ENCODE measurements around the gene AUP1. TPM values are rescaled to one million over a fixed set of nuclear protein-coding genes. Genes with fewer than 3 reads are reported as not detected.

AUP1 gene
- total RNA-seq, 3 donors from 2014 or later, result 108 to 130 (median 128) TPM

GRCh38 chr2:74510272-74510671 lies 19.2 kb downstream of the AUP1 start:
- peaks cover 13 to 34% of the 10 kb centered on the region in 2 donors for H3K27me3 ChIP-seq
- intact Hi-C loops (cut with DNase I; ENCODE audit: low total_unique reads), result no loop called here
- H3K27ac ChIP-seq, result no peak overlapping the region
- H3K4me1 ChIP-seq, result peaks cover 0 to 17% of the 10 kb centered on the region in 2 donors
- no peaks in the 10 kb centered on the region for H3K36me3 ChIP-seq
- DNase-seq (ENCODE audit: low spot score in 2 of 2), result no peak
- TF ChIP-seq CTCF (IDR thresholded peaks at IDR 0.05) (no peak), POLR2AphosphoS5 (IDR thresholded peaks at IDR 0.05) (no peak), POLR2A (IDR thresholded peaks at IDR 0.05) (no peak)
- H3K9me3 ChIP-seq, result no peaks in the 10 kb centered on the region
- no peak overlapping the region for H3K4me3 ChIP-seq

DNA sequence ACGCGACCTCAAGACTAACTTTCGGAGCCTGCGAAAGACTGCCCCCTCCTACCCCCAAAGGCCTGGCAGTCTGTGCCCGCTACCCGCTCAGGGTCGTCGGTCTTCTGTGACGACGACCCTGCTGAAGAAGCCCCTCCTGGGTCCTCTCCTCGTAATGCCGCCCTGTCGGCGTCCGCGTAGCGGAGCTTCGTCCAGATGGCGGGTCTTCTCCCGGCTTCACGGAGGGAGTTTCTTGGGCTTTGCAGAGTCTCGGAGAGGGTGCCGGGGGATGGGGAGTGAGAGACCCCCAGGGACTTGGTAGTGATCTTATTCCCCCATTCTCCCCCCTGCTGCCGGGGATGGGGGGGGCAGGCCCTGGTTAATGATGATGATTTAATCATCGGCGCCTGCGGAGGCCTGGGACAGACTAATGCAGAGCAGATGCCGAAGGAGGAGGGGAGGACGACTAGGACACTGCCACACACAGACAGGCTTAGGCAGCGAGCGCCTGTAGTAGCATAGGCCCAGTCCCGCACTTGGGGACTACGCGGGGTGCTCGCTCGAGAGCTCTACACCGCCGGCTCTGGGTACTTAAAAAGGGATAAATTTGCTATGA lies 21.5 kb downstream of the AUP1 start:
- intact Hi-C loops (cut with DNase I; ENCODE audit: low total_unique reads), result no loop called here
- TF ChIP-seq CTCF (IDR thresholded peaks at IDR 0.05) (no peak), POLR2AphosphoS5 (IDR thresholded peaks at IDR 0.05) (no peak), POLR2A (IDR thresholded peaks at IDR 0.05) (no peak)

GRCh38 chr2:74507145-74507925 lies 22.2 kb downstream of the AUP1 start, which contains the start of gene PCGF1:
Gene PCGF1, minus strand, starts transcription at chr2:74507695. Its CDS starts 27 bp downstream, at chr2:74507668.
- no peaks in the 10 kb centered on the region for H3K36me3 ChIP-seq
- intact Hi-C loops (cut with DNase I; ENCODE audit: low total_unique reads), result no loop called here
- peaks cover 0 to 5% of the 10 kb centered on the region in 2 donors for H3K27me3 ChIP-seq
- DNase-seq (ENCODE audit: low spot score in 2 of 2), result peak; percentile 98 to 99
- peaks cover 0 to 19% of the 10 kb centered on the region in 2 donors for H3K4me1 ChIP-seq
- TF ChIP-seq POLR2A (IDR thresholded peaks at IDR 0.05), result peak; percentile 13
- TF ChIP-seq CTCF (IDR thresholded peaks at IDR 0.05), result peak in 1 of 3 donors; percentile 17
- TF ChIP-seq POLR2AphosphoS5 (IDR thresholded peaks at IDR 0.05), result peak; percentile 89 to 95 (median 94)
- H3K27ac ChIP-seq, result peak within 1 kb of the TSS; percentile 99
- no peaks in the 10 kb centered on the region for H3K9me3 ChIP-seq
- H3K4me3 ChIP-seq, result peak within 1 kb of the TSS; percentile 63 to 87 (median 82)

More for the DNA sequence above, 21.5 kb downstream of the AUP1 start:
- peak overlapping the region; percentile 99 for H3K27ac ChIP-seq
- no peaks in the 10 kb centered on the region for H3K36me3 ChIP-seq
- H3K4me3 ChIP-seq, result peak overlapping the region; percentile 63 to 87 (median 82)
- peaks cover 0 to 19% of the 10 kb centered on the region in 2 donors for H3K4me1 ChIP-seq
- DNase-seq (ENCODE audit: low spot score in 2 of 2), result peak in 1 of 2 donors; percentile 37
- peaks cover 1 to 12% of the 10 kb centered on the region in 2 donors for H3K27me3 ChIP-seq
- no peaks in the 10 kb centered on the region for H3K9me3 ChIP-seq

DNA sequence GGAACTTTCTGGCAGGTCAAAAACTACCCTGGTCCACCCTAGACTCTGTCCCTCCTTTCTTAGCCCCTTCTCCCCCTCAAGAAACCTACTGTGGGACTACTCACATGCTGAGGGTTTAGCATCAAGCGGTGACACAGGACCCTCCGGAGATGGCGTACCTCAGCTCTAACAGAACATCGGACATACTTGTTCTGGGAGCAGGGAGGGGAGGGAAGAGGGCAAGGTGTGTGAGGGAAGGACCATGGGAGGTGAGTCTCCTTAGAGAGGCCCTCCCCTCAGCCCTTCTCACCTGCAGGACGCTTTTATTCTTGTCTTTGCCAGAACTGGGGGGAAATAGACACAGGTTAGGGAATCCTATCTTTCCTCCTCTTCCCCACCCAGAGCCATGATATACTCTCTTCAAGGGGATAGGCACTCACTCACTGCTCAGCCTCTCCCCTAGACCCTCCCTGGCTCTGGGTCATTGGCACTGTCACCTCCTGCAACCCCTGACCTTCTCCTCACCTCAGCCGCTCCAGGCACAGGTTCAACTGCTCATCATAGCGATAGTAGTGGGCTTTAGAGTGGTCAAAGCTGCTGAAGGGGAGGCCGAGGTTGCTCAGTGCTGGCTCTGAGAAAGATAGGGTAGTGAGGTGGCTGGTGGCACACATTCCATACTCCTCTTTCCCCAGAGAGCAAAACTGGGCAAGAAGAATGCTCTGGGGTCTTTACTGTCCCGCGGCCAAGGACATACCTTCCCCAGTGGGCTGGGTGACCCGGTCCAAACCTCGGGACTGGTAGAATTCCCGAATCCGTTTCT lies 23.9 kb downstream of the AUP1 start:
- H3K4me3 ChIP-seq, result peak overlapping the region in 2 of 3 donors; percentile 16 to 87
- TF ChIP-seq POLR2AphosphoS5 (IDR thresholded peaks at IDR 0.05), result no peak
- no peak for TF ChIP-seq CTCF (IDR thresholded peaks at IDR 0.05)
- TF ChIP-seq POLR2A (IDR thresholded peaks at IDR 0.05), result no peak
- intact Hi-C loops (cut with DNase I; ENCODE audit: low total_unique reads), result no loop called here
- no peaks in the 10 kb centered on the region for H3K36me3 ChIP-seq
- H3K4me1 ChIP-seq, result peaks cover 0 to 19% of the 10 kb centered on the region in 2 donors
- no peaks in the 10 kb centered on the region for H3K9me3 ChIP-seq
- no peak for DNase-seq (ENCODE audit: low spot score in 2 of 2)
- H3K27me3 ChIP-seq, result no peaks in the 10 kb centered on the region
- H3K27ac ChIP-seq, result peak overlapping the region in 1 of 2 donors; percentile 42

Data from breast epithelium (tissue), 4 donors.